Fibroblast of mammary gland (primary cell): ENCODE measurements around the gene XYLT1.

Source experiments
- DNase-seq: peaks from one replicate; pipeline ENCODE4 v3.0.0-alpha.2; 2010; ENCODE audit warnings: low read depth
- H3K4me3 ChIP-seq: 2 replicates; pipeline ENCODE4 v1.5.1; 2011; ENCODE audit warnings: low read depth, mild to moderate bottlenecking, low read length, moderate library complexity; ENCODE audit not compliant: control insufficient read depth
- CTCF ChIP-seq: conservative IDR thresholded peaks from 2 replicates; pipeline ENCODE4 v1.5.1; 2011; ENCODE audit warnings: low read depth, low read length, inconsistent platforms; ENCODE audit not compliant: control insufficient read depth, insufficient read depth

Gene XYLT1

GRCh38 chr16:17444658-17445057 is 26.1 kb downstream of the XYLT1 start:
- no peak for DNase-seq
- no peak overlapping the region for H3K4me3 ChIP-seq
- TF ChIP-seq CTCF = no peak

GRCh38 chr16:17440131-17440530 is 30.6 kb downstream of the XYLT1 start:
- TF ChIP-seq CTCF = no peak
- DNase-seq = no peak
- H3K4me3 ChIP-seq = no peak overlapping the region

- H3K4me3 ChIP-seq = no peak overlapping the region
- DNase-seq = no peak
- TF ChIP-seq CTCF = no peak
Measured at GRCh38 chr16:17439580-17439979, 31.2 kb downstream of the XYLT1 start.

GRCh38 chr16:17437981-17438380 is 32.8 kb downstream of the XYLT1 start:
- no peak for TF ChIP-seq CTCF
- DNase-seq = no peak
- no peak overlapping the region for H3K4me3 ChIP-seq

GRCh38 chr16:17437127-17437720 is 33.5 kb downstream of the XYLT1 start:
- DNase-seq = no peak
- no peak for TF ChIP-seq CTCF
- no peak overlapping the region for H3K4me3 ChIP-seq

- TF ChIP-seq CTCF = no peak
- DNase-seq = no peak
- no peak overlapping the region for H3K4me3 ChIP-seq
Measured at GRCh38 chr16:17435318-17435717, 35.4 kb downstream of the XYLT1 start.
